LNCAP (cell line): ENCODE measurements around the gene PDPR.
"Not testable (repeated sequence)": the region's sequence is repeated elsewhere in the genome, so short reads cannot be mapped to it uniquely, and the experiment has no call there.

ENCODE experiments used
- TF ChIP-seq, protein P1 (sequence below): fragments of 450-650 bp; IDR thresholded peaks from 2 replicates; pipeline ENCODE4 v1.5.1; 2017; ENCODE audit warnings: mild to moderate bottlenecking

PDPR gene

GRCh38 chr16:70113982-70114826 is at the start of gene PDPR:
TSS of gene PDPR (plus strand) at chr16:70114332. CDS start at chr16:70120493, 6,161 bp downstream.
- TF ChIP-seq, protein P1, sequence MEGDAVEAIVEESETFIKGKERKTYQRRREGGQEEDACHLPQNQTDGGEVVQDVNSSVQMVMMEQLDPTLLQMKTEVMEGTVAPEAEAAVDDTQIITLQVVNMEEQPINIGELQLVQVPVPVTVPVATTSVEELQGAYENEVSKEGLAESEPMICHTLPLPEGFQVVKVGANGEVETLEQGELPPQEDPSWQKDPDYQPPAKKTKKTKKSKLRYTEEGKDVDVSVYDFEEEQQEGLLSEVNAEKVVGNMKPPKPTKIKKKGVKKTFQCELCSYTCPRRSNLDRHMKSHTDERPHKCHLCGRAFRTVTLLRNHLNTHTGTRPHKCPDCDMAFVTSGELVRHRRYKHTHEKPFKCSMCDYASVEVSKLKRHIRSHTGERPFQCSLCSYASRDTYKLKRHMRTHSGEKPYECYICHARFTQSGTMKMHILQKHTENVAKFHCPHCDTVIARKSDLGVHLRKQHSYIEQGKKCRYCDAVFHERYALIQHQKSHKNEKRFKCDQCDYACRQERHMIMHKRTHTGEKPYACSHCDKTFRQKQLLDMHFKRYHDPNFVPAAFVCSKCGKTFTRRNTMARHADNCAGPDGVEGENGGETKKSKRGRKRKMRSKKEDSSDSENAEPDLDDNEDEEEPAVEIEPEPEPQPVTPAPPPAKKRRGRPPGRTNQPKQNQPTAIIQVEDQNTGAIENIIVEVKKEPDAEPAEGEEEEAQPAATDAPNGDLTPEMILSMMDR: not testable (repeated sequence)

GRCh38 chr16:70151391-70151790 is 37.3 kb downstream of the PDPR start:
- TF ChIP-seq, protein P1: no peak

GRCh38 chr16:70151941-70152509 is 37.9 kb downstream of the PDPR start:
- TF ChIP-seq, protein P1: no peak

- TF ChIP-seq, protein P1: no peak
Observed at GRCh38 chr16:70152578-70153302, 38.6 kb downstream of the PDPR start.

- TF ChIP-seq, protein P1: no peak
Observed at GRCh38 chr16:70156207-70156978, 42.3 kb downstream of the PDPR start.

DNA sequence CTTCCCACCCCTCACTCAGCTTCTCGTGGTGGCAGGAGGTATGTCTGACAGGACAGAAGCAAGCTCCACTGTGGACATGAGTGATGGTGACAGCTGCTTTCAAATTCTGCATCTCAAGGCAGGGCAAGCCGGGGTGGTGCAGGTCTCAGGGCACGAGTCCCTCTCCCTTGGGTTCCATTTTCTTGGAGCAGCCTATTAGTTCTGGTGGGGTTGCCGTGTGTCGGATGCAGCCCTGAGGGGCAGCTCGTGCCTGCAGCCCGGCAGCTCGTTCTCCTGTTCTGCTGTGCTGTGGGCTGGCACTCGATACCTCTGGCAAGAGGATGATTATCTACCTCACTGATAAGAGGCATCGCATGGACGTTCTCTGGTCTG is 43.0 kb downstream of the PDPR start:
- TF ChIP-seq, protein P1: no peak
